HG03095 (cell line): ENCODE results near the gene ZCCHC8.
"Not testable (repeated sequence)": the region's sequence is repeated elsewhere in the genome, so short reads cannot be mapped to it uniquely, and the experiment has no call there.

Source experiments
- ATAC-seq: cut with Tn5 transposase; IDR thresholded peaks from one replicate; pipeline ENCODE4 v1.9.1; 2021; ENCODE audit warnings: moderate library complexity; ENCODE audit not compliant: unreplicated experiment

Gene ZCCHC8

DNA sequence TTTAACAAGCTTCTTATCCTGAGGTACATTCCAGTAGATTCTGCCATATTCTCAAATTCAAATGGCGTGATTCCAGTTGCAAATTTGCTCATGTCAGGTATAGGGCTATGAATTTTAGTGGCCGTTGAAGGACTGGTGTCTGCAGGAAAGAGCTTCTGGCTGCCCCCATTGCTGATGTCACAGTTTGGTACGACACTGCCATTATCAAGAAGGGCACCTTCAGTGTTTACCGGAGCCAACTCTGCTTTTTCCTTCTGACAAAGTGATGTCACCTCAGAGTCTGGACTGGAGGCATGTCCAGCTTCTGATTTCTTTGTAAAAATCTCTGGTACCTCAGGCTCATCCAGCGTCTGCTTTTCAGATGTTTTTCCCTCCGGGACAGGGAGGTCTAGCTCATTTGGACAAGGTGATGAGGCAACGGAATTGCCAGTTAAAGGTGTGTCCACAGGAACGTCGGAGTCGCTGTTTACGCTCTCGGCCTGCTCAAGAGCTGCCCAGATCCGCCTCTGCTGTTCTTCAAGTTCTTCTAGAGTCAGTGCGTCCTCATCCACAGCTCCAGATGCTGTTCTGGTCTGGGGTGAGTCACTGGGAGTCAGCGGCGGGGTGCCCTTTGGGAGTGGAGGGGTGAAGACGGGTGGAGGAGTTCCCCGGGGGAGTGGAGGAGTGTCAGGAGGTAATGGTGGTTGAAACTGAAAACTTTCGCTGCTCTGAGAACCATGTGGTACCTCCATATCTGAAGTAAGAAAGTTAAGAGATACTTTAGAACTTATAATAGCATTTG, 27.0 kb downstream of the ZCCHC8 start:
- no peak for ATAC-seq

DNA sequence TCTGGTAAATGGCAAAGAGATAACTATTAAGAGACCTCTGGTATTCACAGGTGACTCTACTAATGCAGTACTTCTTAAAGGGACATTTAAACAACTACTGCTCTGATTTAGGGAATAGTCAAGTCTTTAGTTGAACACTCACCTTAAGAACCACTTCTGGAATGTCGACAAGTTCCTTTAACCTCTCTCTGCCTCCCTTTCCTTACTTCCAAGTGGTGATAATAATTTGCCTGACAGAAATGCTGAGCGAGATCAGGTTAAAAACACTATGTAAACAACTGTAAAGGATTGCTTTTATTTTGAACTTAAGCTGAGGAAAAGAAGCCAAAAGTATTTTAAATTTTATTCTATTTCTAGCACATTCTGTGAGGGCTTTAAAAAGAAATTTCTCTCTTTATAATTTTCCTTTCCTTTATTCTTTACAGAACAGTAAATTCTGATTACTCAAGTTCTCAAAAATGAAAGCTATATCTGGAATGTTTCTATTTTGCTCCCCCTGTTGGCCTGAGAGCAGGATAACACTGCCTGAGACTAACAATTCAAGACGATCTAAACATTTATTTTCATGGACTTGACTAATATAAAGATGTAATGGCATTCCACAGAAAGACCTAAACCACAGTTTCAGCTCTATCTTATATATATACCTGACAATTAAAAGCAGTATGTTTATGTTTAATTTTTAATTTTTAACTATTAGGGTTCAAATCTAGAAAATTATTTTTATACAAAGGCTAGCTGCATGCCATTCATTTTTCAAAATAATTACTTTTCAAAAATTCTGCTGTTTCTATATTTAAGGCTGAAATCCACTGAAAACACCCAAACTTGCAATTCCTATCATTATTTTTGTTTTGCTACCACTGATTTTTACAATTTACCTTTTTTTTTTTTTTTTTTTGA, 29.2 kb downstream of the ZCCHC8 start:
- ATAC-seq: no peak

DNA sequence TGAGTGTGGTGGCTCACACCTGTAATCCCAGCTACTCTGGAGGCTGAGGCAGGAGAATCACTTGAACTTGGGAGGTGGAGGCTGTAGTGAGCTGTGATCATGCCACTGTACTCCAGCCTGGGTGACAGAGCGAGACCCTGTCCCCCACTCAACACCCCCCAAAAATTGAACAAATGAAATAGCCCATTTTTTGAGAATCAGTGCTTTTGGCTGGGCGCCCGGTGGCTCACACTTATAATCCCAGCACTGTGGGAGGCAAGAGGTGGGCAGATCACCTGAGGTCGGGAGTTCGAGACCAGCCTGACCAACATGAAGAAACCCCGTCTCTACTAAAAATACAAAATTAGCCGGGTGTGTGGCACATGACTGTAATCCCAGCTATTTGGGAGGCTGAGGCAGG, 30.2 kb downstream of the ZCCHC8 start:
- not testable (repeated sequence) for ATAC-seq

DNA sequence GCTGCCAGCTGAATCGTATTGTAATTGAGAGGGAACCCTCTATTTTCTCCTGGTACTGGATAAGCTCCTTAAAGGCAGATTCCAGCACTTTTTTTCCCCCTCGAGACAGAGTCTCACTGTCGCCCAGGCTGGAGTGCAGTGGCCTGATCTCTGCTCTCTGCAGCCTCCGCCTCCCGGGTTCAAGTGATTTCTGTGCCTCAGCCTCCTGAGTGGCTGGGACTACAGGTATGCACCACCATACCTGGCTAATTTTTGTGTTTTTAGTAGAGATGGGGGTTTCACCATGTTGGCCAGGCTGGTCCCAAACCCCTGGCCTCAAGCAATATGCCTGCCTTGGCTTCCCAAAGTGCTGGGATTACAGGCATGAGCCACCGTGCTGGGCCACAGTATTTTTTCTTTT, 30.9 kb downstream of the ZCCHC8 start:
- not testable (repeated sequence) for ATAC-seq

DNA sequence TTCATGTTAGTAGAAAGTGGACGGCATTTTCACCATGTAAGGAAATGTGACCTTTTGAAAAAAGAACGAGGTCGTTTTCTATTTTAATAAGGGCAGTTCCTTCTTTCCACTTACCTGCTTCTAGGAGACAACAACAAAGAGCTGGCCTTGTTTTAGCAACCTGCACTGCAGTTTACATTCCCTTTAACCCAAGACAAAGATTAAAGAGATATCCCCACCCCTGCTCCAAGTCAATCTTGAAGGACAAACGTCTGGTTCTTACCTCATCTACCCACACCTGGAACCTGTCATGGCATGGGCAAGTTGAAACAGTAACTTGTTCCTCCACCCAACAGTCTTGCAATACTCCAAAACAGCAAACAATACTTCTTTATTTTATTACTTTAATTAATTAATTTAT, 32.7 kb downstream of the ZCCHC8 start:
- ATAC-seq: no peak

- not testable (repeated sequence) for ATAC-seq
Observed at GRCh38 chr12:122464317-122465042, 36.3 kb downstream of the ZCCHC8 start.

- ATAC-seq: no peak
Observed at GRCh38 chr12:122460641-122461040, 40.1 kb downstream of the ZCCHC8 start.

- no peak for ATAC-seq
Observed at GRCh38 chr12:122460061-122460460, 40.7 kb downstream of the ZCCHC8 start.

- ATAC-seq: no peak
Observed at GRCh38 chr12:122459211-122459610, 41.5 kb downstream of the ZCCHC8 start.

- ATAC-seq: no peak
Observed at GRCh38 chr12:122458105-122459035, 42.4 kb downstream of the ZCCHC8 start.

DNA sequence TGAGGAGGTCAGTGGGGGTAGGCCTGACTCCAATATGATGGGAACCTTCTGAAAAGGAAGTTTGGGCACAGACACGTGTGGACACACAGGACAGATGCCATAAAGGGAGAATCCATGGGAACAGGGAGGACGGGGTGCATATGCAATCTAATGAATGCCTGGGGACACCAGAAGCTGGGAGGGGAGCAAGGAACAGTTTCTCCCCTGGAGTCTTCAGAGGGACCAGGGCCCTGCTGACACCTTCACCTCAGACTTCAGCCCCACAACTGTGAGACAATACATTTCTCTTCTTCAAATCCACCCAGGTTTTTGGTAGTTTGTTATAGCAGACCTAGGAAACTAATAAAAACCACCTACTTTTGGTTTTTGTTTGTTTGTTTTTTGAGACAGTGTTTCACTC, 43.1 kb downstream of the ZCCHC8 start:
- ATAC-seq: no peak

DNA sequence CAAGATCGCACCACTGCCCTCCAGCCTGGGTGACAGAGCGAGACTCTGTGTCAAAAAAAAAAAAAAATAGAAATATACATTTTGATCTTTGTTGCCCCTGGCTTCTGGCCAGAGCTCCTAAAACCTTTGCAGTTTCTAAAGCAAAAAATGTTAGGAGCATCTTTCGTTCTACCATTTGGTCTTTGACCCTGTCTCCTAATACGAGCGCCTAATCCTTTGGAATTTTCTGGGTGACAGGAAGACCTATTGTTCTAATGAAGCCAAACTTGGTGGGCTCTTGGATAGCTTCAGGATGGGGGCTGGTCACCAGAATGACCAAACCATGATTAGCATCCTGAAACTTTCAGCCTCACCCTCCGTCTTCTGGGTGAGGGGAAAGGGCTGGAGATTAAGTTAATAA, 46.0 kb downstream of the ZCCHC8 start:
- no peak for ATAC-seq

DNA sequence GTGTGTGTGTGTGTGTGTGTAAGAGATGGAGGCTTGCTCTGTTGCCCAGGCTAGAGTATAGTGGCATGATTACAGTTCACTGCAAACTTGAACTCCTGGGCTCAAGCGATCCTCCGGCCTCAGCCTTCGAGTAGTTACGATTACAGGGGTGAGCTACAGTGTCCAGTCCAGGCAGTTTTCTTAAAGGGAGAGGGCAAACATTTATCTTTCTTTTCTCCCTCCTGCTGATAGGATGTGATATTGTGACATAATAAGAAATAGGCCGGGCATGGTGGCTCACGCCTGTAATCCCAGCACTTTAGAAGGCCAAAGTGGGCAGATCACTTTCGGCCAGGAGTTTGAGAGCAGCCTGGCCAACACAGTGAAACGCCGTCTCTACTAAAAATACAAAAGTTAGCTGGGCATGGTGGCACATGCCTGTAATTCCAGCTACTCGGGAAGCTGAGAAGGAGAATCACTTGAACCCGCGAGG, 46.4 kb downstream of the ZCCHC8 start:
- no peak for ATAC-seq

- ATAC-seq: no peak
Observed at GRCh38 chr12:122452701-122453285, 47.9 kb downstream of the ZCCHC8 start.

- ATAC-seq: no peak
Observed at GRCh38 chr12:122449317-122449716, 51.4 kb downstream of the ZCCHC8 start.

GRCh38 chr12:122447825-122448224, 52.9 kb downstream of the ZCCHC8 start:
- not testable (repeated sequence) for ATAC-seq

DNA sequence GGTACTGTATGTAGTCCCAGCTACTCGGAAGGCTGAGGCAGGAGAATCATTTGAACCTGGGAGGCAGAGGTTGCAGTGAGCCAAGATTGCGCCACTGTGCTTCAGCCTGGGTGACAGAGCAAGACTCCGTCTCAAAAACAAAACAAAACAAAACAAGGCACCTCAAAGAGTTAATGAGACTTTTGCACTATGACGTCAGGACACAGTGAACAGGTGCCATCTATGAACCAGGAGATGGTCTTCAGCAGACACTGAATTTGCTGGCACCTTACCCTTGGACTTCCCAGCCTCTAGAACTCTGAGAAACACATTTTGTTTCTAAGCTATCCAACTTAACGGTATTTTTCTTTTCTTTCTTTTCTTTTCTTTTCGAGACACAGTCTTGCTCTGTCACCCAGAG, 54.3 kb downstream of the ZCCHC8 start:
- not testable (repeated sequence) for ATAC-seq

GRCh38 chr12:122444071-122444470, 56.7 kb downstream of the ZCCHC8 start:
- not testable (repeated sequence) for ATAC-seq

GRCh38 chr12:122438822-122439221, 61.9 kb downstream of the ZCCHC8 start:
- not testable (repeated sequence) for ATAC-seq

- no peak for ATAC-seq
Observed at GRCh38 chr12:122437656-122438121, 63.0 kb downstream of the ZCCHC8 start.
